Subcutaneous abdominal adipose tissue (tissue), 5 donors: ENCODE data around the gene DMD.

Source experiments
- H3K27ac ChIP-seq: one replicate; pipeline ENCODE4 v1.7.0; 2013; ENCODE audit warnings: low read depth, mild to moderate bottlenecking, inconsistent platforms, low read length, moderate library complexity
- H3K27me3 ChIP-seq, 5 donors: one replicate each; pipeline ENCODE4 v1.7.0; 2013; ENCODE audit warnings: low read length in 5 of 5, inconsistent platforms in 1 of 5; ENCODE audit not compliant: control insufficient read depth in 5 of 5, insufficient read depth in 4 of 5
- H3K36me3 ChIP-seq, 5 donors: one replicate each; pipeline ENCODE4 v1.7.0; 2013; ENCODE audit warnings: low read length in 5 of 5; ENCODE audit not compliant: control insufficient read depth in 5 of 5, insufficient read depth in 5 of 5
- H3K4me1 ChIP-seq, 5 donors: one replicate each; pipeline ENCODE4 v1.7.0; 2013; ENCODE audit warnings: low read length in 5 of 5, mild to moderate bottlenecking in 3 of 5, moderate library complexity in 1 of 5; ENCODE audit not compliant: control insufficient read depth in 5 of 5, insufficient read depth in 5 of 5
- H3K4me3 ChIP-seq, 5 donors: one replicate each; pipeline ENCODE4 v1.7.0; 2013; ENCODE audit warnings: low read length in 5 of 5, low read depth in 1 of 5
- H3K9ac ChIP-seq, 5 donors: one replicate each; pipeline ENCODE4 v1.7.0; 2013; ENCODE audit warnings: low read length in 5 of 5, mild to moderate bottlenecking in 4 of 5, moderate library complexity in 3 of 5
- H3K9me3 ChIP-seq, 5 donors: one replicate each; pipeline ENCODE4 v1.7.0; 2013; ENCODE audit warnings: low read length in 5 of 5; ENCODE audit not compliant: control insufficient read depth in 5 of 5
- donor health status: healthy.
- donor health status: healthy.
- donor health status: healthy.
- donor health status: healthy.
- donor health status: healthy.

DMD gene

DNA sequence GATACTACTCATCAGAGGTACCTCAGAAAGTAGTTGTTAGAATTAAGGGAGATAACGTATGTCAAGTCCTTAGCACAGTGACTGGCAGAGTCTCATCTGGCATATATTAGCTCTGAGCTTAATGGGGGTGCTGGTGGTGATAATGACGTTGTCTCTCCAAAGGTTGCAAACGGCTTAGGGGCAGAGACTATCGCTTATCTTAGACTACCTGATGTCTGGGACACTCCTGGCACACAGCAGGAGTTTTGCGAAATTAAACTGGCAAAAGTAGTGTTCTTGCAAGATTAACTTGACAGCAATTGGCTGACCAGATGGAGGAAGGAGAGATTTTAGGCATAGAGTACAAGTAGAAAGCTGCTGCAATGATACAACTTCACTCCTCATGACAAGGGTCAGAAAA, 1839.4 kb downstream of the DMD start:
- H3K4me3 ChIP-seq: no peak overlapping the region
- no peaks in the 10 kb centered on the region for H3K36me3 ChIP-seq
- H3K4me1 ChIP-seq: peaks cover 0 to 7% (median 3%) of the 10 kb centered on the region in 5 donors
- H3K27ac ChIP-seq: no peak overlapping the region
- peaks cover 0 to 2% (median 0%) of the 10 kb centered on the region in 5 donors for H3K27me3 ChIP-seq
- no peak overlapping the region for H3K9ac ChIP-seq
- no peaks in the 10 kb centered on the region for H3K9me3 ChIP-seq

DNA sequence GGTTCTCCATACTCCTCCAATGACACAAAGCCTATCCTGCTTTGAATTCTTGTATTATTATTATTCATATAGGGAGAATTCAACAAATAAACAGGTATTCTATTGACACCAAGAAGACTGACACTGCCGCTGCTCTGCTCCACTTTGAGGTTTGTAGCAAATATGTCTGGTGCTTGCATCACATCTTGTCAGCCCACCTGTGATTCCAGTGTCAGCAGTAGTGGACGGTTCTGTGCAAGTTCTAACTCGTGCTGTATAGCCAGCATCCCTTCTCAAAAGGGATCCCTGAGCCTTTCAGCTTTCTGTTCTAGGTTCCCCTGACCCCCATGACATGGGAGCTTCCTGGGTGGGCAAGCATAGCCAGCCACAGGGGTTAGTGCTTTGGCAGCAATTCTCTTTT, 1843.5 kb downstream of the DMD start:
- H3K9me3 ChIP-seq: no peaks in the 10 kb centered on the region
- H3K9ac ChIP-seq: no peak overlapping the region
- no peaks in the 10 kb centered on the region for H3K36me3 ChIP-seq
- no peak overlapping the region for H3K27ac ChIP-seq
- peaks cover 0 to 3% (median 0%) of the 10 kb centered on the region in 5 donors for H3K4me1 ChIP-seq
- H3K4me3 ChIP-seq: no peak overlapping the region
- H3K27me3 ChIP-seq: peaks cover 0 to 2% (median 0%) of the 10 kb centered on the region in 5 donors

DNA sequence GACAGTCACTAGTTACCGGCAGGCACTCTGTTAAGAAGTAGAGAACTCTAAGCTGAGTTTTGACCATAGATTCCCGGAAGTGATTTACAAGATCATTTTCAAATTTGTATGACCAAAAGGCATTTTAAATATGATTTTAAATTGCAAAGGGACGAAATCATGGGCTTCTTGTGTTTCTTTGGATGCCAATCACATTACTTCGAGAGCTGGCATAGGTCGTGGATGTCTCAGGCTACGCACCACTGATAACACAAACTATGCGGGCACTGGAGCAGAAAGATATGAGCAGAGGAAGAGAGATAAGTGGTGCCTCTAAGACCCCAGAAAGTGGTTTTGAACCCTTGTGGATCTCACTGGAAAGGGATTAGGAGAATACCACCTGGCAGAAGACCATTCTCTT, 1845.3 kb downstream of the DMD start:
- Histone ChIP-seq H3K27me3 (peaks cover 0 to 2% (median 0%) of the 10 kb centered on the region in 5 donors), H3K27ac (no peak overlapping the region), H3K4me1 (no peaks in the 10 kb centered on the region), H3K9me3 (no peaks in the 10 kb centered on the region), H3K36me3 (no peaks in the 10 kb centered on the region), H3K4me3 (no peak overlapping the region), H3K9ac (no peak overlapping the region)

DNA sequence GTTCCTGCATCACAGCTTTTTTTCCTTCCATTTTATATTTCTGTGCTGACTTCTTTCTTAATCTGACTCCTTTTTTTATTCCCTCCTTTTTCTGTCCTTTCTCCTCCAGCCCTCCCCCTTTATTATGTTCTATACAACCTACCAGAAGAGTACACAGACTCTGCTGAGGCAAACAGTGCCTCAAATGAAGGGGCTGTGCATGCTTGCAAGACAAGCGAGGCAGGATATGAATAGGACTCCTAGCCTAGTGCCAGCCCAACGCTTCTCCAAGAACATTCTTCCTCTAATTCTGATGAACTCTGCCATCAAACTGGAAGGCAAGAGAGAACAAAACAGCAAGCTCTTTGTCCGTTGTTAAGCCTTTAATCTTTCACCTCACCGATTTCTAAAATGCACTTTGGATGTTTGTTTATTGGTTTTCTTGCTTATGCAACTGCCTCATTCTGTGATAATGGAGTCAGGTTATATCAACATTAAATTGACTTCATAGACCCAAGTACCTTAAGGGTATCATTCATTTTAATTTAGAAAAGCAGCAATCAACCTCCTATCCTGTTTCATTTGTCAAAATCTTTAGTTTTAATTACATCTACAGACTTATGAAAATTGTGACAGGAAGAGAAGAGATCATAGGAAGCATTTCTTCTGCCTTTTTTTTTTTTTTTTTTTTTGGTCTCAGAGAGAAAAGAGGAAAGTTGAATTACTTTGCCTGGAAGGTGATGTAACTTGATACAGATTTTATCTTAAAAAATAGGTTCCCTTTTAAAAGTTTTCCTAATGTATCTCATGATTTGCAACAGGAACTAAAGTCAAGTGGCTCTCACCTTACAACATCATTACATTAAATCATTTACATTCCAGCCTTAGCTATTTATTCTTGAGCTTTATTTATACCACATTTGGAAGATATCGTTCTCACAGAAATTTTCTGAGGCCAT, 1854.8 kb downstream of the DMD start:
- H3K4me3 ChIP-seq: no peak overlapping the region
- H3K9me3 ChIP-seq: no peaks in the 10 kb centered on the region
- H3K27ac ChIP-seq: no peak overlapping the region
- no peaks in the 10 kb centered on the region for H3K27me3 ChIP-seq
- H3K36me3 ChIP-seq: no peaks in the 10 kb centered on the region
- no peak overlapping the region for H3K9ac ChIP-seq
- peaks cover 0 to 3% (median 0%) of the 10 kb centered on the region in 5 donors for H3K4me1 ChIP-seq

DNA sequence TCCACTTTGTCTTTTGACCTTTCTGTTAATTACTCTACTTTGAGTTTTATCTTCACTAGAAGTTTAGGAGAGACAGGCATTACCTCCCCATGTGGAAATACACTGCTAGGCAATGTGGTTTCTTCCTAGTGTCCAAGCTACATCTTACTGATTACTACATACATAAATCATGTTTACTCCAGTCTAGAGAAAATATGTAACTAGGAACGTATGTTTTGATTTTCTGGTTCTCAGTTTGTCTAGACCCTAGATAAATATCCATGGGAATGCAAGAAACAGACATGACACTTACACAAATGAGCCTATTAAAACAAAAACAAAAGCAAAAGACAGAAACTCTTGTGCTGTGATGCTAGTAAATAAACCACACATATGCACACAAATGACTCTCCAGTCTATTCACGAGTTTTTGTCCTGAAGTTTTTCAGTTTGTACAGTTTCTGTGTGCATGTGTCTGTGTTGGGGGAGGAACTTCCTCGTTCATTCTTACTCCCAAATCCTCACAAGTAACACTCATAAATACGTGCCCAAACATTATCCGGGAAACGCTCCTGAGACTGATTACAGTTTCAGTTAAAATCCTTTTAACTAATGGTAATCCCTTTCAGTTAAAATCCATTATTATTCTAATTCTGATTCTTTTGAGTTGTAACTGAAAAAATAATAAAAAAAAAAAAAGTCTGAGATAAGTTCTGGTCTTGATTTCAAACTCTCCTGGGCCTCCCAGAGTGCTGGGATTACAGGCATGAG, 1856.0 kb downstream of the DMD start:
- Histone ChIP-seq H3K9ac (no peak overlapping the region), H3K4me3 (no peak overlapping the region), H3K9me3 (no peaks in the 10 kb centered on the region), H3K27me3 (no peaks in the 10 kb centered on the region), H3K36me3 (no peaks in the 10 kb centered on the region), H3K27ac (no peak overlapping the region), H3K4me1 (peaks cover 0 to 3% (median 0%) of the 10 kb centered on the region in 5 donors)

DNA sequence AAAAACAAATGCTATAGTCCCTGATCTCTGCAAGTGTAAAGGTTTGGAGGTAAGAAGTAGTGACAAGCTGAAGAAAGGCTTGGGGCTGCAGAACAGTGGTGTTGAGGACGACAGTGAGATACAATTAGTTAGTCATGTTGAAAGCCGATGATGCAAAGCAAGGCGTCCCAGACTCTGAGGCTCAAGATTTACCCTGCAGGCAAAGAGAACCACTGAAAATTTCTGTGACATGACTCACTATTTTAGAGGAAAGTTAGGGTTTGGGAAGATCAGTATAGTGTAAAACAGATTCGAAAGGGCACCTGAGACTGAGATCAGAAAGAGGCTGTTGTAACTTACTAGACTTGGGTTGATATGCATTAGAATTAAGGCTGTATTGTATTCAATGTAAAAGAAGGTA, 1858.3 kb downstream of the DMD start:
- H3K9me3 ChIP-seq: no peaks in the 10 kb centered on the region
- H3K36me3 ChIP-seq: no peaks in the 10 kb centered on the region
- no peak overlapping the region for H3K9ac ChIP-seq
- H3K27me3 ChIP-seq: no peaks in the 10 kb centered on the region
- H3K27ac ChIP-seq: no peak overlapping the region
- H3K4me3 ChIP-seq: no peak overlapping the region
- peaks cover 0 to 3% (median 0%) of the 10 kb centered on the region in 5 donors for H3K4me1 ChIP-seq

DNA sequence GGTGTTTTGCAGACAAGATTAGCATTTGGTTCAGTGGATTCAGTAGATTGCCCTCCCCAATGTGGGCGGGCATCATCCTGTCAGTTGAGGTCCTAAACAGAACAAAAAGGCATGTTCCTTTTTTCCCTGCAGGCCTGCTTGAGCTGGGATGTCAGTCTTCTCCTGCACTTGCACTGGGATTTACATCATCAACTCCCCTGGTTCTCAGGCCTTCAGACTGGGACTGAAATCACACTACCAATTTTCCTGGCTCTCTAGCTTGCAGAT, 1860.6 kb downstream of the DMD start:
- H3K4me1 ChIP-seq: peaks cover 0 to 3% (median 0%) of the 10 kb centered on the region in 5 donors
- H3K27ac ChIP-seq: no peak overlapping the region
- H3K9me3 ChIP-seq: no peaks in the 10 kb centered on the region
- H3K36me3 ChIP-seq: no peaks in the 10 kb centered on the region
- no peaks in the 10 kb centered on the region for H3K27me3 ChIP-seq
- no peak overlapping the region for H3K4me3 ChIP-seq
- H3K9ac ChIP-seq: no peak overlapping the region

DNA sequence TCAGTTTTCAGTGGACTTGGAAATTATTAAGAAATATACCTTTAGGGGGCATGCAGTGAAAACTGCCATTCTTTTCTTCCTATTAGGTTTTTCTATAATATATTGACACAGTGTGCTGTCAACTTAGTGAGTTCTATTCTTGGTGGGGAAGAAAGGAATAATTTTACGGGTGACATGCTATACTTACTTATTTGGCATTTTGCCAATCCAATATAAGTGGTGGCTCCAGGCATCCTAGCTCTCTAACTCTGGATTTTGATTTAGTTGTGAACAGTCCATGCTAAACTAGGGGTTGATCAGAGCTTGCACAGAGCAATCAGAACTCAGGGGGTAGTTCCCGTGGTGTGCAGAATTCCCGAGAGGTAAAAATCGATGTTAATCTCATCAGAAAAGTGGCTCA, 1861.8 kb downstream of the DMD start:
- Histone ChIP-seq H3K27me3 (no peaks in the 10 kb centered on the region), H3K4me1 (no peaks in the 10 kb centered on the region), H3K27ac (no peak overlapping the region), H3K36me3 (no peaks in the 10 kb centered on the region), H3K4me3 (no peak overlapping the region), H3K9me3 (no peaks in the 10 kb centered on the region), H3K9ac (no peak overlapping the region)

DNA sequence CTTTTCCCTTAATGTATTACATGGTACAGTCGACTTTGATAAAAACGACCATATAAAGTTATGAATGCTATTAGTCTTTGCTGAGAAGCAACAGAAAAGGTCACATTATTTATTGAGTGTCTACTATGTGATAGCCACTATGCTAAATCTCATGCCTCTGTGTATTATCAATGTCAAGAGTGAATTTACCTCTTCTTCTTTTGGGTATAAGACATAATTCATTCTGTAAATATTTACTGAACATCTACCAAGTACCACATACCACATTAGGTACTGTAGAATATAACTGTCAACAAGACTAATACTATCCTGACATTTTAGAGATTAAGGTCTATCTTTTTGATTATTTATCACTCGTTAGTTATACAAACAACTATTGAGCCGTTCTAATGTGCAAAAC, 1870.8 kb downstream of the DMD start:
- H3K27ac ChIP-seq: no peak overlapping the region
- H3K9me3 ChIP-seq: no peaks in the 10 kb centered on the region
- H3K36me3 ChIP-seq: no peaks in the 10 kb centered on the region
- H3K4me3 ChIP-seq: no peak overlapping the region
- no peak overlapping the region for H3K9ac ChIP-seq
- H3K4me1 ChIP-seq: peaks cover 0 to 3% (median 0%) of the 10 kb centered on the region in 5 donors
- no peaks in the 10 kb centered on the region for H3K27me3 ChIP-seq

DNA sequence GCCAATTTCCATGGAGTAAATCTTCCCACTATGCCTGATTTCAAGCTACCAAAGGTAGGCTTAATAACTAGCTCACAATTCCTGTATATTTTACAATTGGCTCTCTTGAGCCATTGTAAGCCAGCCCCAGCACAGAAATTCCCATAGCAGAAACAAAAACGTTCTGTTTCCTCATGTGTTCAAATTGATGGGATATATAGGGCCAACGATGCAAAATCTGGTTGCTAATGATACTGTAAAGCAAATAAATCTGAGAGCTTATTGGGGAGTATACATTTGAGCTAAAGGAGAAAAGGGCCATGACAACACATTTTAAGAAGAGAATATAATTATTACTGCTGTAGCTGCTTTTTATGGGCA, 1872.4 kb downstream of the DMD start:
- Histone ChIP-seq H3K9ac (no peak overlapping the region), H3K27ac (no peak overlapping the region), H3K4me1 (peaks cover 0 to 3% (median 0%) of the 10 kb centered on the region in 5 donors), H3K36me3 (no peaks in the 10 kb centered on the region), H3K4me3 (no peak overlapping the region), H3K9me3 (no peaks in the 10 kb centered on the region), H3K27me3 (no peaks in the 10 kb centered on the region)
